OCI-LY1 (cell line): Measurements from ENCODE around the gene UBE2Z.
A peak's percentile ranks its signal among the peaks of the same experiment; 100 is the strongest.

Source experiments
- H2AFZ ChIP-seq: fragments of 200-600 bp; sonication (generic), shearing (Covaris generic); 2 replicates; pipeline ENCODE4 v1.6.0; 2014; ENCODE audit warnings: antibody characterized with exemption, mild to moderate bottlenecking, low read length
- H3F3A ChIP-seq: fragments of 200-600 bp; sonication (generic), shearing (Covaris generic); 2 replicates; pipeline ENCODE4 v1.6.0; 2014; ENCODE audit warnings: mild to moderate bottlenecking, antibody characterized with exemption, low read length, moderate library complexity; ENCODE audit not compliant: insufficient read depth
- H3K27ac ChIP-seq: fragments of 200-600 bp; sonication (generic); 2 replicates; pipeline ENCODE4 v1.5.1; 2014; ENCODE audit warnings: low read length, mixed run types, mild to moderate bottlenecking, low read depth; ENCODE audit not compliant: poor library complexity, severe bottlenecking
- H3K27me3 ChIP-seq: fragments of 200-600 bp; sonication (generic); 2 replicates; pipeline ENCODE4 v1.6.0; 2014; ENCODE audit warnings: antibody characterized with exemption, mild to moderate bottlenecking, low read length, moderate library complexity; ENCODE audit not compliant: insufficient read depth
- H3K36me3 ChIP-seq: fragments of 200-600 bp; sonication (generic); 2 replicates; pipeline ENCODE4 v1.6.1; 2014; ENCODE audit warnings: mild to moderate bottlenecking, antibody characterized with exemption, low read length, moderate library complexity, mixed read lengths; ENCODE audit not compliant: insufficient read depth
- H3K4me1 ChIP-seq: fragments of 200-600 bp; sonication (generic); 2 replicates; pipeline ENCODE4 v1.5.1; 2014; ENCODE audit warnings: mild to moderate bottlenecking, low read length, moderate library complexity; ENCODE audit not compliant: insufficient read depth, severe bottlenecking
- H3K4me2 ChIP-seq: fragments of 200-600 bp; sonication (generic), shearing (Covaris generic); 2 replicates; pipeline ENCODE4 v1.6.1; 2014; ENCODE audit warnings: low read length
- H3K4me3 ChIP-seq: fragments of 200-600 bp; sonication (generic); 2 replicates; pipeline ENCODE4 v1.5.1; 2014; ENCODE audit warnings: low read length, low read depth, mild to moderate bottlenecking, mixed read lengths; ENCODE audit not compliant: poor library complexity, severe bottlenecking
- H3K79me2 ChIP-seq: fragments of 200-600 bp; shearing (Covaris generic); 2 replicates; pipeline ENCODE4 v1.6.1; 2016; ENCODE audit warnings: mixed run types, low read length, mixed read lengths; ENCODE audit not compliant: insufficient read depth
- H3K9ac ChIP-seq: fragments of 200-600 bp; sonication (generic), shearing (Covaris generic); 2 replicates; pipeline ENCODE4 v1.6.1; 2014; ENCODE audit warnings: mild to moderate bottlenecking, low read length, mixed read lengths
- H3K9me2 ChIP-seq: fragments of 200-600 bp; sonication (generic), shearing (Covaris generic); 2 replicates; pipeline ENCODE4 v1.6.1; 2014; ENCODE audit warnings: low read depth, mild to moderate bottlenecking, low read length, mixed read lengths
- H3K9me3 ChIP-seq: fragments of 200-600 bp; shearing (Covaris generic); 2 replicates; pipeline ENCODE4 v1.6.1; 2014; ENCODE audit warnings: low read length, mixed read lengths
- H4K20me1 ChIP-seq: fragments of 200-600 bp; sonication (generic), shearing (Covaris generic); 2 replicates; pipeline ENCODE4 v1.6.0; 2016; ENCODE audit warnings: mild to moderate bottlenecking, low read length; ENCODE audit not compliant: insufficient read depth
- EZH2 ChIP-seq: fragments of 200-600 bp; sonication (generic), shearing (Covaris generic); IDR thresholded peaks from 2 replicates; pipeline ENCODE4 v1.8.0; 2017; ENCODE audit warnings: borderline replicate concordance, mixed run types, mild to moderate bottlenecking, antibody characterized with exemption, low read length, moderate library complexity, mixed read lengths
- TF ChIP-seq, protein P1 (sequence below): fragments of 200-600 bp; sonication (generic), shearing (Covaris generic); IDR thresholded peaks from 2 replicates; pipeline ENCODE4 v1.5.1; 2017; ENCODE audit warnings: mild to moderate bottlenecking, antibody characterized with exemption, low read length, moderate library complexity, mixed read lengths

Gene UBE2Z

DNA sequence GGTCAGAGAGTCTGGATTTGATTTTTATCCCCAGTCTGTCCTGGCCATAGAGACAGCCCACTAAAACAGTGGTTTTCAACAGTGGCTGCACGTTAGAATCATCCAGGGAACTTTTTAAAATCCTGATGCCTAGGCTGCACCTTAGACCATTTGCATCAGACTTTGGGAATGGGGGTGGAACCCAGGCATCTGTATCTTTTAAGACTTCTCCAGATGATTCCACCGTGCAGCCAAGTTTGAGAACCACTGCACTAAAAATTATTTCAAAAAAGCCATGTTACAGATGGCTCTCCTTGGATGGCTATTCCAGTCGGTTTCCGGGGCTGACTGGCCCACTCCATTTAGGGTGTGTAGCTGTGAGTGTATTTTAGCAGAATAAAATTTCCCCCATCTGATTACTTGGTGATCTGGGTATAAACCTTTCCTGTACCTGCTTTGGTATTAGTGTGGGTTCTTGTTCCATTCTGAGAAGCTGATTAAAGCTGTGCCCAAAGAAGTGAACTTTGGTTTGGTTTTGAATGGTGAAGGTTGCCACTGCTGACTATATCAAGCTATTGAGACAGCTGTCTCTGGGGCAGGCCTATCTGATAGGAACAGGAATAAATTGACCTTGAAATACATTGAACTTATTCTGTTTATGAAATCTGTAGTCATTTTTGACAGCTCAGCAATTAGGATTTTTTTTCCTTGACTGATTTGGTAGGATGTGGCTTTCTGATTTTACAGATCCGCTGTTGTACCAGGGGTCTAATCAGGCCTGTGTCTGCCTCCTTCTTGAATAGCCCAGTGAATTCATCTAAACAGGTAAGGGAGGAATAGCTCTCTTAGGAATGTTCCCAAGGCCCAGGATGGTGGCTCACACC is 14.3 kb upstream of the UBE2Z start:
- Histone ChIP-seq H3K79me2 (no peaks in the 10 kb centered on the region), H3K9me3 (no peaks in the 10 kb centered on the region), H3K36me3 (peaks cover 42% of the 10 kb centered on the region), H3K27ac (peak overlapping the region; percentile 6), H3K9ac (peak overlapping the region; percentile 82), H2AFZ (no peak overlapping the region), H3K27me3 (no peaks in the 10 kb centered on the region), H3K4me1 (peaks cover 17% of the 10 kb centered on the region), H3K4me2 (peak overlapping the region; percentile 76), H4K20me1 (no peaks in the 10 kb centered on the region), H3K4me3 (peak overlapping the region; percentile 88), H3K9me2 (no peaks in the 10 kb centered on the region), H3F3A (no peaks in the 10 kb centered on the region)
- TF ChIP-seq, protein P1, sequence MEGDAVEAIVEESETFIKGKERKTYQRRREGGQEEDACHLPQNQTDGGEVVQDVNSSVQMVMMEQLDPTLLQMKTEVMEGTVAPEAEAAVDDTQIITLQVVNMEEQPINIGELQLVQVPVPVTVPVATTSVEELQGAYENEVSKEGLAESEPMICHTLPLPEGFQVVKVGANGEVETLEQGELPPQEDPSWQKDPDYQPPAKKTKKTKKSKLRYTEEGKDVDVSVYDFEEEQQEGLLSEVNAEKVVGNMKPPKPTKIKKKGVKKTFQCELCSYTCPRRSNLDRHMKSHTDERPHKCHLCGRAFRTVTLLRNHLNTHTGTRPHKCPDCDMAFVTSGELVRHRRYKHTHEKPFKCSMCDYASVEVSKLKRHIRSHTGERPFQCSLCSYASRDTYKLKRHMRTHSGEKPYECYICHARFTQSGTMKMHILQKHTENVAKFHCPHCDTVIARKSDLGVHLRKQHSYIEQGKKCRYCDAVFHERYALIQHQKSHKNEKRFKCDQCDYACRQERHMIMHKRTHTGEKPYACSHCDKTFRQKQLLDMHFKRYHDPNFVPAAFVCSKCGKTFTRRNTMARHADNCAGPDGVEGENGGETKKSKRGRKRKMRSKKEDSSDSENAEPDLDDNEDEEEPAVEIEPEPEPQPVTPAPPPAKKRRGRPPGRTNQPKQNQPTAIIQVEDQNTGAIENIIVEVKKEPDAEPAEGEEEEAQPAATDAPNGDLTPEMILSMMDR: no peak
- no peak for TF ChIP-seq EZH2

DNA sequence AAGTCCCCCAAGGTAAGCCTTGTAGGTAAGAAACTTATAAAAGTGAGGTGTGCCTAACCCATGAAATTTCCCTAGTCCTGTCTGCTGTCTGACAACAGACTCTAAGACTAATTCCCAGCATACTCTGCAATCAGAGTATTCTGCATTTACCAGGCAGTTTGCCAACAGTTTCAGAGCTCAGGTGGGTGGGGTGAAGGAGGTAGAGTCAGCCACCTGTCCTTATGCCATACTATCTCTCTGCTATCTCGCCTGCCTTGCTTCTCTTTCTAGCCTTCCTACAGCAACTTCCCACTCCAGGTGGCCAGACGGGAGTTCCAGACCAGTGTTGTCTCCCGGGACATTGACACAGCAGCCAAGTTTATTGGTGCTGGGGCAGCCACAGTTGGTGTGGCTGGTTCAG is 13.3 kb upstream of the UBE2Z start:
- Histone ChIP-seq H3K36me3 (peaks cover 42% of the 10 kb centered on the region), H3K4me3 (no peak overlapping the region), H3K9ac (no peak overlapping the region), H4K20me1 (no peaks in the 10 kb centered on the region), H3K9me3 (no peaks in the 10 kb centered on the region), H3K27ac (no peak overlapping the region), H3K4me2 (no peak overlapping the region), H3K79me2 (no peaks in the 10 kb centered on the region), H3K4me1 (peaks cover 17% of the 10 kb centered on the region), H3K9me2 (no peaks in the 10 kb centered on the region), H2AFZ (no peak overlapping the region), H3K27me3 (no peaks in the 10 kb centered on the region), H3F3A (no peaks in the 10 kb centered on the region)
- TF ChIP-seq EZH2: no peak
- TF ChIP-seq, protein P1: no peak

DNA sequence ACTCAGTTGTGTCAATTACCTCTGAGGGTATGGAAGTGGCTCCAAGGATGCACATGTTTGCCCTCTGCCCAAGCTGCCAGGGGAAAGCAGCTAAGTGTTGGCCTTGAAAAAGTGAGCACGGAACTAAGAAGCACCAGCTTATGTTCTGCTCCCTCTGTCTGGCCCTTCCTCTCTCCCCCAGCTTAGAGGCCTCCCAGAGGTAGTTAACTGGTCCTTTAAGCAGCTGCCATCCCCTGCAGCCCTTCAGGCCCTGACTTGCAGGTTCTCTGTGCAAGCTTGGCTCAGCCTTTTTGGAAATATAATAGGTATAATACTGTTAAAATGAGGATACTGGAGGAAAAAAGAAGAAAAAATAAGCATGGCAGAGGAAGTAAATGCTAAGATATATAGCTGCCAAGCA is 7.0 kb upstream of the UBE2Z start:
- H3K27ac ChIP-seq: no peak overlapping the region
- H3F3A ChIP-seq: no peaks in the 10 kb centered on the region
- H3K9ac ChIP-seq: no peak overlapping the region
- H3K79me2 ChIP-seq: no peaks in the 10 kb centered on the region
- no peaks in the 10 kb centered on the region for H3K9me2 ChIP-seq
- H3K4me2 ChIP-seq: no peak overlapping the region
- H3K4me1 ChIP-seq: no peaks in the 10 kb centered on the region
- TF ChIP-seq, protein P1: no peak
- no peak for TF ChIP-seq EZH2
- no peak overlapping the region for H2AFZ ChIP-seq
- no peak overlapping the region for H3K4me3 ChIP-seq
- H4K20me1 ChIP-seq: no peaks in the 10 kb centered on the region
- peaks cover 20% of the 10 kb centered on the region; the same call in 1 of the 2 replicates for H3K36me3 ChIP-seq
- no peaks in the 10 kb centered on the region for H3K9me3 ChIP-seq
- no peaks in the 10 kb centered on the region for H3K27me3 ChIP-seq
